Glutamatergic neuron (in vitro differentiated cells): ENCODE data around the gene TAOK1. TPM values are rescaled to one million over a fixed set of nuclear protein-coding genes. Genes with fewer than 3 reads are reported as not detected.

Experiments
- DNase-seq: peaks from one replicate; pipeline ENCODE4 v3.0.0; 2022
- H3K27ac Mint-ChIP-seq: one replicate; pipeline ENCODE4 v1.8.0; 2020; ENCODE audit warnings: mild to moderate bottlenecking, mixed read lengths, inconsistent platforms; ENCODE audit not compliant: unreplicated experiment
- H3K27me3 Mint-ChIP-seq: one replicate; pipeline ENCODE4 v1.8.0; 2020; ENCODE audit warnings: mild to moderate bottlenecking, moderate library complexity, mixed read lengths, inconsistent platforms; ENCODE audit not compliant: unreplicated experiment
- H3K36me3 Mint-ChIP-seq: one replicate; pipeline ENCODE4 v1.8.0; 2020; ENCODE audit warnings: mild to moderate bottlenecking, mixed read lengths, inconsistent platforms; ENCODE audit not compliant: unreplicated experiment
- H3K4me1 Mint-ChIP-seq: one replicate; pipeline ENCODE4 v1.8.0; 2020; ENCODE audit warnings: mild to moderate bottlenecking, low read depth, mixed read lengths, inconsistent platforms; ENCODE audit not compliant: unreplicated experiment
- H3K4me3 Mint-ChIP-seq: one replicate; pipeline ENCODE4 v1.8.0; 2020; ENCODE audit warnings: mild to moderate bottlenecking, mixed read lengths, inconsistent platforms; ENCODE audit not compliant: unreplicated experiment
- H3K9me3 Mint-ChIP-seq: one replicate; pipeline ENCODE4 v1.8.0; 2020; ENCODE audit warnings: mild to moderate bottlenecking, moderate library complexity, mixed read lengths, inconsistent platforms; ENCODE audit not compliant: unreplicated experiment
- total RNA-seq: library from RNA; stranded (reverse); fragmentation: NEBNext Ultra II Directional; extraction: Animal tissue kit (Norgen Biotek cat#: 25700); gene quantifications from one replicate; pipeline ENCODE4 v1.2.1, GENCODE V29; 2021; ENCODE audit not compliant: unreplicated experiment
- TF ChIP-seq, protein P1 (sequence below): fragments of 200-600 bp; sonication (generic); IDR thresholded peaks from one replicate; pipeline ENCODE4 v1.5.0; 2021; ENCODE audit not compliant: partially characterized antibody, unreplicated experiment

Gene TAOK1
- total RNA-seq, 1 donor from 2014 or later, result 133 TPM

GRCh38 chr17:29561554-29562517 is 171.7 kb downstream of the TAOK1 start:
- TF ChIP-seq, protein P1, sequence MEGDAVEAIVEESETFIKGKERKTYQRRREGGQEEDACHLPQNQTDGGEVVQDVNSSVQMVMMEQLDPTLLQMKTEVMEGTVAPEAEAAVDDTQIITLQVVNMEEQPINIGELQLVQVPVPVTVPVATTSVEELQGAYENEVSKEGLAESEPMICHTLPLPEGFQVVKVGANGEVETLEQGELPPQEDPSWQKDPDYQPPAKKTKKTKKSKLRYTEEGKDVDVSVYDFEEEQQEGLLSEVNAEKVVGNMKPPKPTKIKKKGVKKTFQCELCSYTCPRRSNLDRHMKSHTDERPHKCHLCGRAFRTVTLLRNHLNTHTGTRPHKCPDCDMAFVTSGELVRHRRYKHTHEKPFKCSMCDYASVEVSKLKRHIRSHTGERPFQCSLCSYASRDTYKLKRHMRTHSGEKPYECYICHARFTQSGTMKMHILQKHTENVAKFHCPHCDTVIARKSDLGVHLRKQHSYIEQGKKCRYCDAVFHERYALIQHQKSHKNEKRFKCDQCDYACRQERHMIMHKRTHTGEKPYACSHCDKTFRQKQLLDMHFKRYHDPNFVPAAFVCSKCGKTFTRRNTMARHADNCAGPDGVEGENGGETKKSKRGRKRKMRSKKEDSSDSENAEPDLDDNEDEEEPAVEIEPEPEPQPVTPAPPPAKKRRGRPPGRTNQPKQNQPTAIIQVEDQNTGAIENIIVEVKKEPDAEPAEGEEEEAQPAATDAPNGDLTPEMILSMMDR, result no peak
- H3K4me1 Mint-ChIP-seq, result peaks cover 20% of the 10 kb centered on the region
- no peak overlapping the region for H3K4me3 Mint-ChIP-seq
- peaks cover 11% of the 10 kb centered on the region for H3K9me3 Mint-ChIP-seq
- H3K36me3 Mint-ChIP-seq, result no peaks in the 10 kb centered on the region
- H3K27me3 Mint-ChIP-seq, result peaks cover 7% of the 10 kb centered on the region
- no peak for DNase-seq
- H3K27ac Mint-ChIP-seq, result peak overlapping the region; percentile 33

GRCh38 chr17:29562615-29563014 is 172.5 kb downstream of the TAOK1 start:
- peaks cover 7% of the 10 kb centered on the region for H3K27me3 Mint-ChIP-seq
- H3K36me3 Mint-ChIP-seq, result no peaks in the 10 kb centered on the region
- no peak overlapping the region for H3K4me3 Mint-ChIP-seq
- no peak for DNase-seq
- TF ChIP-seq, protein P1, result no peak
- peak overlapping the region; percentile 33 for H3K27ac Mint-ChIP-seq
- H3K9me3 Mint-ChIP-seq, result peaks cover 11% of the 10 kb centered on the region
- peaks cover 20% of the 10 kb centered on the region for H3K4me1 Mint-ChIP-seq

DNA sequence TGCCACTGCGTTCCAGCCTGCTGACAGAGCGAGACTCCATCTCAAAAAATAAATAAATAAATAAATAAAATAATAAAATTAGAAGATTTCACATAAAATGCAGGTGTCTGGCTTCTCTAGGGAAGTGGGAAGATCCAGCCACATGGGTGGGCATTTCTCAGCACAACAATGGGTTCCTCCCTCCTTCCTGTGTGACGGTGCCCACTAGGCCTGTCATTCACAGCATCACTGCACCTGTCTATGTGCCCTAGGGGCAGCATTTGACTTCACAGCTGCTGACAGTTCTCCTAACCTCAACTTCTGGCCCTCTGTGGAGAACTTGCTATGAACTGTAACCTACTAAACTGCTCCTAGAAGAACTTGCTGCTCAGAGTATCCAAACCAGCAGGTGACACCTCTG is 173.7 kb downstream of the TAOK1 start:
- Mint-ChIP-seq H3K4me1 (peaks cover 22% of the 10 kb centered on the region), H3K36me3 (no peaks in the 10 kb centered on the region), H3K9me3 (peaks cover 11% of the 10 kb centered on the region), H3K4me3 (no peak overlapping the region), H3K27me3 (peaks cover 10% of the 10 kb centered on the region), H3K27ac (no peak overlapping the region)
- TF ChIP-seq, protein P1, result no peak
- DNase-seq, result no peak

- TF ChIP-seq, protein P1, result no peak
- Mint-ChIP-seq H3K4me3 (peak overlapping the region; percentile 59), H3K36me3 (no peaks in the 10 kb centered on the region), H3K27ac (no peak overlapping the region), H3K4me1 (peaks cover 20% of the 10 kb centered on the region), H3K27me3 (peaks cover 15% of the 10 kb centered on the region), H3K9me3 (peaks cover 5% of the 10 kb centered on the region)
- no peak for DNase-seq
Observed at GRCh38 chr17:29565643-29566472, 175.7 kb downstream of the TAOK1 start.
